K562 (cell line): ENCODE measurements around the gene ALK. TPM values are rescaled to one million over a fixed set of nuclear protein-coding genes. Genes with fewer than 3 reads are reported as not detected.

Source experiments
- ATAC-seq: fragments of 200-7000 bp; cut with Tn5 transposase; 3 replicates; pipeline ENCODE4 v1.9.1; 2020; ENCODE audit warnings: moderate library complexity
- BruUV-seq: library from RNA; stranded (reverse); fragments of 400-500 nt; replicated peaks from 2 replicates; lab custom pipeline; 2021; lab: Mats Ljungman, UMichigan
- CTCF ChIA-PET: fragments of 300-600 bp; formaldehyde crosslinking; extraction: SDS; loops from one replicate; lab custom pipeline; 2021; ENCODE audit warnings: low intra/inter-chr PET ratio; lab: Yijun Ruan, JAX
- POLR2A ChIA-PET: fragments of 300-600, 350-650 bp; sonication (Branson Sonifier 250); formaldehyde crosslinking; extraction: SDS; loops from one replicate; lab custom pipeline; 2021; ENCODE audit warnings: antibody characterized with exemption, inconsistent platforms; lab: Yijun Ruan, JAX
- DNase-seq, 4 experiments: peaks; one replicate each; pipeline versions ENCODE4 v3.0.0 to v3.0.0-alpha.2; 2011 to 2018; ENCODE audit warnings: low spot score in 3 of 4, mixed read lengths in 3 of 4; ENCODE audit errors: extremely low read depth in 1 of 4
- FAIRE-seq: peaks from 2 replicates; lab custom pipeline; 2011; peaks lifted over from hg19 to GRCh38; lab: Jason Lieb, UNC
- H2AFZ ChIP-seq: 2 replicates; pipeline ENCODE4 v1.6.0; 2011; ENCODE audit warnings: low read depth, low read length, control low read depth, inconsistent platforms
- H3K27ac ChIP-seq: fragments of 200-600 bp; 3 replicates; pipeline ENCODE4 v1.8.0; 2011; ENCODE audit warnings: low read depth, mild to moderate bottlenecking, control low read depth, inconsistent platforms, low read length, moderate library complexity, mixed read lengths; ENCODE audit errors: extremely low read depth
- H3K27me3 ChIP-seq, 2 experiments: fragments of 300-600 bp in 1 of 2; 2 replicates in 1 of 2; 3 replicates in 1 of 2; pipeline versions ENCODE4 v1.6.0 to v1.8.0; 2011; ENCODE audit warnings: inconsistent platforms in 2 of 2, low read length in 2 of 2, mild to moderate bottlenecking in 1 of 2, mixed read lengths in 1 of 2, moderate library complexity in 1 of 2; ENCODE audit not compliant: control insufficient read depth in 2 of 2, insufficient read depth in 2 of 2
- H3K36me3 ChIP-seq: fragments of 300-600 bp; 3 replicates; pipeline ENCODE4 v1.8.0; 2011; ENCODE audit warnings: mild to moderate bottlenecking, low read length, inconsistent platforms; ENCODE audit not compliant: control insufficient read depth, insufficient read depth
- H3K4me1 ChIP-seq, 2 experiments: fragments of 200-600 bp in 1 of 2; replicated peaks in 1 of 2; 2 replicates in 1 of 2; 3 replicates in 1 of 2; pipeline versions ENCODE4 v1.5.1 to v1.8.0; 2011; ENCODE audit warnings: inconsistent platforms in 2 of 2, low read length in 2 of 2, mild to moderate bottlenecking in 1 of 2, mixed read lengths in 1 of 2, moderate library complexity in 1 of 2; ENCODE audit not compliant: control insufficient read depth in 2 of 2, insufficient read depth in 2 of 2
- H3K4me2 ChIP-seq: 2 replicates; pipeline ENCODE4 v1.6.1; 2011; ENCODE audit warnings: low read length, control low read depth, inconsistent platforms, mixed read lengths; ENCODE audit not compliant: insufficient read depth
- H3K4me3 ChIP-seq: fragments of 200-600 bp; sonication (generic), shearing (Covaris generic); 2 replicates; pipeline ENCODE4 v1.5.1; 2016; ENCODE audit warnings: control low read depth, inconsistent platforms
- H3K79me2 ChIP-seq: fragments of 200-600 bp; 3 replicates; pipeline ENCODE4 v1.8.0; 2011; ENCODE audit warnings: low read length, inconsistent platforms; ENCODE audit not compliant: control insufficient read depth, insufficient read depth
- H3K9ac ChIP-seq, 2 experiments: 2 replicates each; pipeline versions ENCODE4 v1.6.0 to v1.6.1; 2011; ENCODE audit warnings: low read depth in 2 of 2, low read length in 2 of 2, control low read depth in 1 of 2, inconsistent platforms in 1 of 2, mild to moderate bottlenecking in 1 of 2, mixed read lengths in 1 of 2; ENCODE audit not compliant: insufficient read depth in 1 of 2
- H3K9me1 ChIP-seq: one replicate; pipeline ENCODE4 v1.6.0; 2011; ENCODE audit warnings: inconsistent platforms, mild to moderate bottlenecking, low read length, moderate library complexity; ENCODE audit not compliant: control insufficient read depth, insufficient read depth
- H3K9me3 ChIP-seq: replicated peaks from 2 replicates; pipeline ENCODE4 v1.5.1; 2011; ENCODE audit warnings: low read depth, low read length, inconsistent platforms; ENCODE audit not compliant: control insufficient read depth, insufficient read depth
- H4K20me1 ChIP-seq: replicated peaks from 2 replicates; pipeline ENCODE4 v1.6.1; 2011; ENCODE audit warnings: low read length, inconsistent platforms, mixed read lengths; ENCODE audit not compliant: control insufficient read depth, insufficient read depth
- BCOR ChIP-seq: fragments of 450-650 bp; IDR thresholded peaks from 2 replicates; pipeline ENCODE4 v1.6.1; 2016
- CBX1 ChIP-seq: sonication (generic); IDR thresholded peaks from 2 replicates; pipeline ENCODE4 v1.6.1; 2016; ENCODE audit warnings: antibody characterized with exemption, low read depth, mild to moderate bottlenecking
- CEBPZ ChIP-seq: fragments of 150-350 bp; IDR thresholded peaks from 2 replicates; pipeline ENCODE4 v1.6.1; 2014; ENCODE audit warnings: low read depth, mild to moderate bottlenecking, low read length, borderline replicate concordance
- DEAF1 ChIP-seq: fragments of 450-650 bp; formaldehyde crosslinking; IDR thresholded peaks from 2 replicates; pipeline ENCODE4 v1.4.0; 2020; ENCODE audit warnings: mild to moderate bottlenecking, moderate library complexity
- EHMT2 ChIP-seq: fragments of 450-650 bp; IDR thresholded peaks from 2 replicates; pipeline ENCODE4 v1.6.1; 2018; ENCODE audit warnings: antibody characterized with exemption
- ERF ChIP-seq: fragments of 450-650 bp; formaldehyde crosslinking; IDR thresholded peaks from 2 replicates; pipeline ENCODE4 v1.4.0; 2020; ENCODE audit warnings: mild to moderate bottlenecking, mixed read lengths
- FOXA1 ChIP-seq: fragments of 450-650 bp; IDR thresholded peaks from 2 replicates; pipeline ENCODE4 v1.6.1; 2016; ENCODE audit warnings: mild to moderate bottlenecking, borderline replicate concordance
- HDAC6 ChIP-seq: IDR thresholded peaks from 2 replicates; pipeline ENCODE4 v1.6.1; 2012; ENCODE audit warnings: low read depth, mild to moderate bottlenecking, control low read depth, inconsistent platforms, low read length, moderate library complexity
- MECOM ChIP-seq: fragments of 250-450 bp; sonication (Bioruptor Pico); IDR thresholded peaks from 2 replicates; pipeline ENCODE4 v1.8.0; 2022; ENCODE audit warnings: inconsistent platforms
- MITF ChIP-seq: IDR thresholded peaks from 2 replicates; pipeline ENCODE4 v1.6.1; 2014; ENCODE audit warnings: antibody characterized with exemption
- NFE2 ChIP-seq: IDR thresholded peaks from 2 replicates; pipeline ENCODE4 v1.6.1; 2014; ENCODE audit warnings: antibody characterized with exemption, low read depth
- SOX6 ChIP-seq: fragments of 450-650 bp; IDR thresholded peaks from 2 replicates; pipeline ENCODE4 v1.6.1; 2014; ENCODE audit warnings: mild to moderate bottlenecking
- SUPT5H ChIP-seq: fragments of 450-650 bp; IDR thresholded peaks from 2 replicates; pipeline ENCODE4 v1.6.1; 2016
- TBP ChIP-seq: optimal IDR thresholded peaks from 2 replicates; pipeline ENCODE3; 2011; ENCODE audit warnings: low read depth, low read length, improper control_type of control experiment
- TRIM28 ChIP-seq: fragments of 450-650 bp; IDR thresholded peaks from 2 replicates; pipeline ENCODE4 v1.6.1; 2017
- XRCC3 ChIP-seq: fragments of 450-650 bp; IDR thresholded peaks from 2 replicates; pipeline ENCODE4 v1.6.1; 2017; ENCODE audit warnings: mild to moderate bottlenecking, moderate library complexity
- WGBS: fragments of 100-300 bp; shearing (Covaris generic); methylation state at CpG from one replicate; pipeline ENCODE4 v1.1.6; 2016; ENCODE audit warnings: low coverage, mixed read lengths; ENCODE audit not compliant: insufficient coverage; ENCODE audit errors: missing lambda C conversion rate; 5-methylcytosine and 5-hydroxymethylcytosine counted together
- in situ Hi-C: fragments of 300-500 bp; cut with MboI; formaldehyde crosslinking; loops from 4 replicates; pipeline ENCODE4 v1.15.0; 2018; ENCODE audit warnings: inconsistent platforms, mixed read lengths
- intact Hi-C: fragments of 100-400 bp; cut with micrococcal nuclease; formaldehyde crosslinking; loops from 2 replicates; pipeline ENCODE4 v1.14.2; 2022
- polyA plus RNA-seq, 8 experiments: library from polyadenylated mRNA; depleted of rRNA in 4 of 8; stranded (reverse) in 5 of 8; unstranded in 3 of 8; fragments of >200 nt; fragmentation: Nextera tagmentation in 2 of 8; fragmentation: Illumina TruSeq in 1 of 8; extraction: Ambion mirVana in 2 of 8; extraction: Trizol in 1 of 8; gene quantifications; 2 replicates each; pipeline versions ENCODE4 v1.2.1 to v1.2.3, GENCODE V29; 2011 to 2014; ENCODE audit warnings: inconsistent platforms in 1 of 8, missing spikeins in 1 of 8
- total RNA-seq, 7 experiments: library from RNA; depleted of rRNA in 6 of 7; stranded (reverse); fragments of >200 nt in 6 of 7; fragmentation: Illumina TruSeq in 2 of 7; extraction: Trizol in 2 of 7; gene quantifications; 2 replicates each; pipeline versions ENCODE4 v1.2.1 to v1.2.3, GENCODE V29; 2011 to 2021; ENCODE audit warnings: low replicate concordance in 1 of 7
- TF ChIP-seq, protein P1 (sequence below): fragments of 250-450 bp; sonication (Bioruptor Pico); IDR thresholded peaks from 2 replicates; pipeline ENCODE4 v1.4.0; 2020; ENCODE audit warnings: borderline replicate concordance

ALK gene
- total and polyA plus RNA-seq, 9 of the 15 experiments (the other 6 are each of a cell fraction or from before 2014, with no cell fraction given), result not detected

DNA sequence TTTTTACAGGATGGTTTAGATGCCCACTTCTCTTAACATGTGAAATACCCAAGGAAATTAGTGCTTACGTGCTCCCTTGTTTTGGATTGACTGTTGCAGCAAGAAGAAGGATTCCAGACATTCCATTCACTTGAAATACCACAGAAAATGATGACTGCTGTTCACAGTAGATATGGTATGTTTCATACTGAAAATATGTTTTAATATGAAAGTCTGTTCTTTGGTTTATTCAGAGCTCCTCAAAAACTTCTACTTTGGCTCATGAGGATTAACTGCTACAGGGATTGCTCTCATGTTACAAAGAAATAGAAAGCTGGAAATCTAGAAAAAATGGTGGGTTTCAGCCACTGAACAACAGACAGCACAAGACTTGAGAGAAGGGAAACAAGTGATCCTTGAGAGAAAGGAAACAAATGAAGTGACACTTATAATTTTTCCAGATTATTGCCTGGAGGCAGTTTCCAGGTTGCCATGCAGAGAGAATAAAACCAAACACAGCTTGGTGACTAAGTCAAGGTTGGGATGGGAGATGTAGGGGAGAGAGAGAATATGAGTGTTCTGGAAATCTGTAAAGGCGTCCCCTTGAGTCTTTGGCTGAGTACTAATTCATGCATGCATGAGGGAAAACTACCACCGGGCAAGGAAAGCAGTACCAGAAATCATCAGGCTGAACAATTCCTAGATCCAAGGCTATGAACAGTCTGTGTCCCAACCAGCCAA is 458.0 kb downstream of the ALK start:
- Histone ChIP-seq H3K9me1 (no peaks in the 10 kb centered on the region), H3K36me3 (no peaks in the 10 kb centered on the region), H3K4me1 (no peaks in the 10 kb centered on the region), H3K9me3 (no peaks in the 10 kb centered on the region), H3K9ac (no peak overlapping the region), H3K27me3 (no peaks in the 10 kb centered on the region; a peak in 1 of 5 replicates), H3K79me2 (no peaks in the 10 kb centered on the region), H3K4me2 (no peak overlapping the region), H3K27ac (no peak overlapping the region), H4K20me1 (no peaks in the 10 kb centered on the region), H3K4me3 (no peak overlapping the region), H2AFZ (no peak overlapping the region)
- FAIRE-seq (no peak), DNase-seq (no peak), ATAC-seq (no peak)
- no TSS peak for BruUV-seq
- in situ Hi-C loops (no loop called here), intact Hi-C loops (no loop called here)
- POLR2A ChIA-PET, result no interaction called here
- WGBS, result 0% methylated on average over 3 of the region's 3 CpGs
- CTCF ChIA-PET, result no interaction called here
- TF ChIP-seq MITF, result no peak
- no peak for TF ChIP-seq CBX1
- TF ChIP-seq EHMT2, result no peak
- TF ChIP-seq DEAF1 (CRISPR knock-in tag), result no peak
- TF ChIP-seq BCOR, result no peak
- no peak for TF ChIP-seq XRCC3
- TF ChIP-seq SUPT5H, result no peak
- no peak for TF ChIP-seq FOXA1
- TF ChIP-seq TRIM28, result no peak
- no peak for TF ChIP-seq MECOM (CRISPR knock-in tag)
- TF ChIP-seq SOX6, result no peak
- no peak for TF ChIP-seq NFE2
- TF ChIP-seq ERF (CRISPR knock-in tag), result no peak
- TF ChIP-seq CEBPZ, result no peak
- TF ChIP-seq, protein P1, sequence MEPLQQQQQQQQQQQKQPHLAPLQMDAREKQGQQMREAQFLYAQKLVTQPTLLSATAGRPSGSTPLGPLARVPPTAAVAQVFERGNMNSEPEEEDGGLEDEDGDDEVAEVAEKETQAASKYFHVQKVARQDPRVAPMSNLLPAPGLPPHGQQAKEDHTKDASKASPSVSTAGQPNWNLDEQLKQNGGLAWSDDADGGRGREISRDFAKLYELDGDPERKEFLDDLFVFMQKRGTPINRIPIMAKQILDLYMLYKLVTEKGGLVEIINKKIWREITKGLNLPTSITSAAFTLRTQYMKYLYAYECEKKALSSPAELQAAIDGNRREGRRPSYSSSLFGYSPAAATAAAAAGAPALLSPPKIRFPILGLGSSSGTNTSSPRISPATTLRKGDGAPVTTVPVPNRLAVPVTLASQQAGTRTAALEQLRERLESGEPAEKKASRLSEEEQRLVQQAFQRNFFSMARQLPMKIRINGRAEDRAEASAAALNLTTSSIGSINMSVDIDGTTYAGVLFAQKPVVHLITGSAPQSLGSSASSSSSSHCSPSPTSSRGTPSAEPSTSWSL (CRISPR knock-in tag), result no peak
- TF ChIP-seq HDAC6, result no peak
- TF ChIP-seq TBP, result no peak
